GM21381 (cell line): ENCODE data around the gene CHRM5.
"Not testable (repeated sequence)": the region's sequence is repeated elsewhere in the genome, so short reads cannot be mapped to it uniquely, and the experiment has no call there.

ENCODE experiments used
- ATAC-seq: cut with Tn5 transposase; IDR thresholded peaks from one replicate; pipeline ENCODE4 v1.9.1; 2021; ENCODE audit warnings: mild to moderate bottlenecking, moderate library complexity; ENCODE audit not compliant: unreplicated experiment

The CHRM5 gene

DNA sequence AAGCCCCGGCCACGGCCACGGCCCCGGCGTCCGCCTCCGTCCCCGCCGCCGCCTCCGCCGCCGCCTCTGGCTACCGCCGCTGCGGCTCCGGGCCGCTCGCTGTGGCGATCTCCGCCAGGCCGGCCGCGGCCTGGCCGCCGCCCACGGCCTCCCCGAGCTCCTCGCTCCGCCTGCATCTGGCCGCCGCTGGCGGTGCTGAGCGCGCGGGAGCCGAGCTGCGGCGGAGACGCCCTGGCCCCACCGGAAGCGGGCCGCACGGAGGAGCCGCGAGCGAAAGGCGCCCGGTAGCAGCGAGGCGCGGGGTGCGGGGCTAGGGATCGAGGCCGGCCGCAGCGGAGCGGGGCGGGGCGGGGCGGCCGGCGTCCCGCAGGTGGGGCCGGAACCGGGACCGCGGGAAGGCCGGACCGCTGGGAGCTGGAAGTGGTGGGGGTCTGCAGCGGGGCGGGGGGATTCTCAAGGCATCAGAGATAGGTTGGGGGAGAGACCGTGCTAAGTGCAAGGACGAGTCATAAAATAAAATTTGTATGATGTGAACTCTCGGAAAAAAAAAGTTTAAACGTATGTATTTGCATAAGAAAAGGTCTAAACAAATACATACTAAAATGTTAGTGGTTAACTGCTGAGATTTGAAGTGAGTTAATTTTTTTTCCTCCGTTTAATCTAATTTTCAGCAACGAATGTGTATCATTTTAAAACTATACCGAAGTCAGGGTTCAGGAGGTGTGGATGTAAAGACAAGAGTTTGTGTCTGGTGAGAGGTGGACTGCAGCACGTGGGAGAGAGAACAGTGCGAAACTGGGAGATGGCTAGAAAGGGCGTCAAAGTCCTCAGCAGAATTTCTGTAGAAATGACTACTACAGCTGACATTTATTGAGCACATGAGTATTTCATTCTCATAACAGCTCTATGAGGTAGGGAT is 70.8 kb downstream of the CHRM5 start, which contains the start of gene AVEN:
Gene AVEN, minus strand, starts transcription at position 334 of the 919 bp plus-strand sequence. Its CDS starts 158 bp downstream, at position 176.
- peak; percentile 44 for ATAC-seq

DNA sequence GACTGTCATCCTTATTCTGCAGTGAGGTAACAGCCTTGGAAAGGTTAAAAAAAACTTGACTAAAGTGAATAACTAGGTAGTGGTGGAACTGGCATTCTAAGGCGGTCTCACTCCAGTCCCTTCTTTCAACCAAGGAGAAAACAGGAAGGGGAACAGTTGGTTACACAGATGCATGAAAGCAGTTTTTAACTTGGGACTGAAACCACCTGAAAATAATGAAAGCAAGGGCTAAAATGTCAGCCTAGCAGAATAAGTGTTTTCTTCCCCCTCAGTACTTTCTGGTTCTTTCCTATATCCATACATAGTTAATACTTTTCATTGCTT is 71.5 kb downstream of the CHRM5 start:
- ATAC-seq, result no peak

DNA sequence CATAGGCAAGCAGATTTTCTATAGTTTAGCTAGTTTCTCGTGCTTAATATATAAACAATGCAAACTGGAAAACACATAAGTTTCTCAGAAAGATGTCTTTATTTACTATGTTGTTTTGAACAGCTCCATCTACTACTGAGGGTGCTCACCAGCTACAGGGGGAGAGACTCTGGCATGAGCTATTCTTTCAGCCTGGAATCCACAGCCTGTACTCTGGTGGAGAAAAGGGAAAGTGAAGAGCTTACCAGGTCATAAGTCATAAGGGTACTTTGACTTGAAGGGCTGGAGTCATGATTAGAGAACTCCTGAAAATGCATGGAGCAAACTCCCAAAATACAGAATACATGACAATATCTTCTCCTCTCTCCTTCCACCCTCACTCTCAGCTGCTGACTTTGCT is 75.1 kb downstream of the CHRM5 start:
- ATAC-seq, result no peak

DNA sequence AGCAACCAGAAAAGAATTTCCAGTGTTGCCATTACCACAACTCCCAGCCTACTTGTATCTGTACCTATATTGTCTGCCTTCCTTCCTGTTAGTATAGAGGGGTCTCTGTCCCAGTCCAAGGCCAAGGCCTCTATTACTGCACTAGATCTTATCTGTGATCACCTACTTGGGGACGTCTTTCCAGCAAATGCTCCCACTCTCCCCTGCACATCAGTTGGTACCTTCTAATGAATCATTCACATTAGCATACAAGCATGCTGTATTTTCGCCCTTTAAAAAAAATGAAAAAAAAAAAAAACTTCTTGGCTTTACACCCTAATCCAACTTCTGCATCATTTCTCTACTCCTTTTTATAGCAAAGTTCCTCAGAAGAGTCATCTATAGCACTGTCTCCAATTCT is 75.5 kb downstream of the CHRM5 start:
- no peak for ATAC-seq

DNA sequence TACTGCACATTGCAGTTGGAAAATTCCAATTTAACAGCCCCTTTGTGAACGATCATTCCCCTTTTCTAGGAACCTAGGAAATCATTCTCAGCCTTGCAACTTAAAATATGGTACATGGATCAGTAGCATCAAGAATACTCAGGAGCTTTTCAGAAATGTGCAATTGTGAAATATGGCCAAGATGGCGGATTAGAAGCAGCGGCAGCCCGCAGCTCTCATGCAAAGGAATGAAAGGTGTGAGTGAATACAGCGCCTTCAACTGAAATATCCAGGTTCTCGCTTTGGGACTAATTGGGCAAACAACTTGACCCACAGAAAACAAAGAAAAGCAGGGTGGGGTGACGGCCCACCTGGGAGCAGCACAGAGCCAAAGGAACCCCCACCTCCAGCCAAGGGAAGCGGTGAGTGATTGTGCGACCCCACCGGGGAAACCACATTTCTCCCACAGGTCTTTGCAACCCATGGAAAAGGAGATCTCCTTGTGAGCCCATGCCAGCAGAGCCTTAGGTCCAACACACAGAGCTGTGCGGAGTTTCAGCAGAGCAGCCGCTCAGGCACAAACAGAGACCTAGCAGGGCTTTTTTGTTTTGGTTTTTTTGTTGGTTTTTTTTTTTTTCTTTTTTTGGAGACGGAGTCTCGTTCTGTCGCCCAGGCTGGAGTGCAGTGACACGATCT is 78.3 kb downstream of the CHRM5 start:
- no peak for ATAC-seq

DNA sequence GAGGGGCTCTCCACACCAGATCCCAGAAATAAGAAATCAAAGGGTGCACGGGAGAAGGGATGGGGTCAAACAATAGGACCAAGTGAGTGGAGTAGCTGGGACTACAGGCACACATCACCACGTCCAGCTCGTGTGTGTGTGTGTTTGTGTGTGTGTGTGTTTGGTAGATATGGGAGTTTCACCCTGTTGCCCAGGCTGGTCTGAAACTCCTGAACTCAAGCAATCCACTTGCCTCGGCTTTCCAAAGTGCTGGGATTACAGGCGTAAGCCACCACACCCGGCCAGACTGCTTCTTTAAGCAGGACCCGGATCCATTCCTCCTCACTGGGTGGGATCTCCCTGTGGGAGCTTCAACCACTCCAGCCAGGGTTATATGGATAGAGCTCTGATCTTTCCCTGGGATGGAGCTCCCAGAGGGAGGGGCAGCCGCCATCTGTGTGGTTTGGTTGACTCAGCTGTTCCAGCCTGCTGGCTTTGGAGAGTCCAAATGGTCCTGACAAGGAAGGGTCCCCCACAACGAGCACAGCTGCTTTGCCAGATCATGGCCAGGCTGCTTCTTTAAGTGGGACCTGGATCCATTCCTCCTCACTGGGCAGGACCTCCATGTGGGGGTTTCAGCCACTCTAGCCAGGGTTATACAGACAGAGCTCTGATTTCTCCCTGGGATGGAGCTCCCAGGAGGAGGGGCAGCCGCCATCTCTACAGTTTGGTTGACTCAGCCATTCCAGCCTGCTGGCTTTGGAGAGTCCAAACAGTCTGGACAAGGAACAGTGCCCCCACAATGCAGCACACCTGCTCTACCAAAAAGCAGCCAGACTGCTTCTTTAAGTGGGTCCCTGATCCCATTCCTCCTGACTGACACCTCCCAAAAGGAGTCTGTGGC is 79.8 kb downstream of the CHRM5 start:
- no peak for ATAC-seq

DNA sequence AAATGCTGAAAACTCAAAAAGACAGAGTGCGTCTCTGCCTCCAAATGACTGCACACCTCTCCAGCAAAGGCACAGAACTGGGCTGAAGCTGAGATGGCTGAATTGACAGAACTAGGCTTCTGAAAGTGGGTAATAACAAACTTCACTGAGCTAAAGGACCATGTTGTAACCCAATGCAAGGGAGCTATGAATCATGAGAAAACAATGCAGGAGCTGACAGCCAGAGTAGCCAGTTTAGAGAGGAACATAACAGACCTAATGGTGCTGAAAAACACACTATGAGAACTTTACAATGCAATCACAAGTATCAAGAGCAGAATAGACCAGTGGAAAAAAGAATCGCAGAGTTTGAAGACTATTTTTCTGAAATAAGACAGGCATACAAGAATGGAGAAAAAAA is 80.8 kb downstream of the CHRM5 start:
- no peak for ATAC-seq

DNA sequence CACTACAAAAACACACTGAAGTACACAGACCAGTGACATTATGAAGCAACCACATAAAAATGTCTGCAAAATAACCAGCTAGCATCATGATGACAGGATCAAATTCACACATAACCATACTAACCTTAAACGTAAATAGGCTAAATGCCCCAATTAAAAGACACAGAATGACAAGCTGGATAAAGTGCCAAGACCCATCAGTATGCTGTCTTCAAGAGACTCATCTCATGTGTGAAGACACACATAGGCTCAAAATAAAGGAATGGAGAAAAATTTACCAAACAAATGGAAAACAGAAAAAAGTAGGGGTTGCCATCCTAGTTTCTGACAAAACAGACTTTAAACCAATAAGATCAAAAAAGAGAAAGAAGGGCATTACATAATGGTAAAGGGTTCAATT is 82.1 kb downstream of the CHRM5 start:
- ATAC-seq, result not testable (repeated sequence)

DNA sequence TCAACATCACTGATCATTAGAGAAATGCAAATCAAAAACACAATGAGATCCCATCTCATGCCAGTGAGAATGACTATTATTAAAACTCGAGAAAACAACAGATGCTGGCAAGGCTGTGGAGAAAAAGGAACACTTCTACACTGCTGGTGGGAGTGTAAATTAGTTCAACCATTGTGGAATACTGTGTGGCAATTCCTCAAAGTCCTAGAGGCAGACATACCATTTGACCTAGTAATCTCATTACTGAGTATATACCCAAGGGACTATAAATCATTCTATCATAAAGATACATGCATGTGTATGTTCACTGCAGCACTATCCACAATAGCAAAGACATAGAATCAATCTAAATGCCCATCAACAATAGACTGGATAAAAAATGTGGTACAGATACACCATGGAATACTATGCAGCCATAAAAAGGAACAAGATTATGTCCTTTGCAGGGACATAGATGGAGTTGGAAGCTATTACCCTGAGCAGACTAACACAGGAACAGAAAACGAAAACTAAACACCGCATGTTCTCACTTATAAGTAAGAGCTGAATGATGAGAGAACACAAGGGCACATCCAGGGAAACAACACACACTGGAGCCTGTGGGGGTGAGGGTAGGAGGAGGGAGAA is 85.9 kb downstream of the CHRM5 start:
- ATAC-seq, result no peak

DNA sequence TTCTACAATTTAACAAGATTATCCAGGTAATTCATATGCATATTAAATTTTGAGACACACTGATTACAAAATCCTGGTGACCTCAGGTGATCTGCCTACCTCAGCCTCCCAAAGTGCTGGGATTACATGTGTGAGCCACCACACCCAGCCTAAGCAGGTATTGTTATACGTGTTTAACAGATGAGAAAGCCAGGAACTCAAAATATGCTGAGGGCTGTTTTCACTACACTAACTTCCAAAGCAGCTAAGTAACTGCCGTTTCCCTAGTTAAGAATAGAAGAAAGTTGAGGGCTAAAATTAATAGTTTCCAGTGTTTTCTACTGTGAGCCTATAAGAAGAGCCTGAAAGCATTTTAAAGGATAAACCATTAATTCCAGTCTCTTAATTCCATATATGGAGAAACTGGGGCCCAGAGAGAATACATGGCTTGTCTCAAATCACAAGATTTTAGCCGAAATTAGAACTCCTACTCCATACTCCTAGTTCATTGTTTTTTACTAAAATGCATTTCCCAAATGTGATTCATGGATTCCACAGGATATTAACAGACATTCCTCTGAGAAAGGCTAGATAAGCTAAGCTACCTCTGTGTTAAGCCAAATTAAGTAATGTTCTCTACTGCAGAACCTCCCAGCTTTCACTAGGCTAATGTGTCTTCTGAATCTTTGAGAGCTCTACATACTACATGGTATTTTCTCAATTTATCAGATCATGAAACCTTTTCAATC is 87.7 kb downstream of the CHRM5 start:
- ATAC-seq, result no peak

DNA sequence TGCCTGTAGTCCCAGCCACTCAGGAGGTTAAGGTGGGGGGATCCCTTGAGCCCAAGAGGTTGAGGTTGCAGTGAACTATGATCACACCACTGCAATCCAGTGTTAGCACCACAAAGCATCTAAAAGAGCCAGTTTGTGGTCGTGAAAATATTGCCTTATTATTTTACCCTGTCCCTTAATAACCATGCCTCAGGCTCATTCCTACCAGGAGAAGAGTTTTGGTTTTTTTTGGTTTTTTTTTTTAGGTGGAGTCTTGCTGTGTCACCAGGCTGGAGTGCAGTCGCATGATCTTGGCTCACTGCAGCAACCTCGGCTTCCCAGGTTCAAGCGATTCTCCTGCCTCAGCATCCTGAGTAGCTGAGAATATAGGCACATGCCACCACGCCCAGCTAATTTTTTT is 88.6 kb downstream of the CHRM5 start:
- ATAC-seq, result no peak

DNA sequence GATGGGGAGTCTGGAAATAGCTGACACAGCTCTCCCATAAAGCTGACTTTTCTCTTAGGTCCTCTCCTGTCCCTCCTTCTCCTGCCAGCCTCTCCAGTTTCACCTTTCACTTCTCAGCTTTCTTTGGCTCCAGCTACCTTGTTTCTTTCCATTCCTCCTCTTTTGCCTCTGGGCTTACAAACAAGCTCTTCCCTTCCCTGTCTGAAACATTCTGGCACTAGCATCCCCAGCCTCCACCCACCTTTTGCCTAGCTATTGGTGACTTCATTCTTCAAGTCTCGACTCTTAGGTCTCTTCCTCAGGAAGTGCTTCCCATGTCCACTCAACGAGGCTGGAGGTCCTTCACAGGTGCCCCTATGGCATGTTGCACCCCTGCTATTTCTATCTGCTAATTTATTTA is 91.2 kb downstream of the CHRM5 start:
- ATAC-seq, result no peak

DNA sequence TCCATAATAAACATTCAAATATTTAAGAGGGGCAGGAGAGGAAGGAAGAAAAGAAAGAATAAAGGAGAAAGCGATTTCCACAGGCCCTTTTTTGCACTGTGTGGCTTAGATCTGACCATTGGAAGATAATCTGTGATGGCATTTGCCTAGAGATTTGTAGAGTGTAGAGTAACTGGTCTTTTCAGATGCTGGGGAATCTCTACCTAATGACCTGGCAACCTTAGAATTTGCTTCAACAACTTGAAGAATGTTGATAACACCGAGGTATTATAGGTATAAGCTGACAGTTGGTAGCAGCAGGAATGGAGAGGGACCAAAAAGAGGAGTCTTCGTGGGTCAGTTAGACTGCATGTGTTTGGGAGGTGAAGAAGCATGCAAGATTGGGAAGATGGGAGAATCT is 91.6 kb downstream of the CHRM5 start:
- no peak for ATAC-seq

DNA sequence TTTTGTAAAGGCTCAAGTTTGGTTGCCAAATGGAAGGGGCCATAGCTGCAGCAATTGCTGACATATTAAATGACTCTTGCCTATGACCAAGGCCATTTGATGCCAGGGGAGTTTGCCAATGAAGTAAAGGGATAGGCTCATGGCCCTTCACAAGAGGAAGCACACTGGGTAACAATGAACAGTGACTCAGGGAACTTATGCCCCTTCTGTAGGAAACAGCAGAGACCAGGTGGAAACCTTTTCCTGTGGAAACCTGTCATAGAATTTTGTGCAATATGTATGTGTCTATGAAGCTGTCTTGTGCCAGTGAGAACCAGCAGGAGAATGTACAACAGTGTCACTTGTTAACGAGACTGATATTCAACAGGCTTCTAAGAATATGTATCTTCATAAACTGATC is 96.1 kb downstream of the CHRM5 start:
- ATAC-seq, result no peak

DNA sequence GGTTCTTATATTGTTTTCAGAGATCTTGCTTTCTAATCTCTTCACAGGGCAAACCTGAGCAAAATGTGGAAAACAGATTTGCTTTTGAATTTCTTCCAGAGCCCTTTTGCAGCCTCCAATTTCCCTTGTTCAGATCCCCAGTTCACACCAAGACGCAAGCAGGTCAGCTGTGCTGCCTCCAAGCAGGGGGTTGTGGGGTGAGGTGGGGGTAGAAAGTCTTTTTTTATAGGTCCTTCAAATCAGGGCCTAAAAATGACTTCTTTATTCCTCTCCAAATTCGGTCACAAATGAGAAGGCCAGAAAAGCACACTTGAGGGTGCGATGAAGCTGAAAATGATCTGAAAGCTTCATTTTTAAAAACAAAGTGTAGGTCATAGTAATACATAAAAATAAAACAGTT is 97.0 kb downstream of the CHRM5 start:
- ATAC-seq, result no peak

DNA sequence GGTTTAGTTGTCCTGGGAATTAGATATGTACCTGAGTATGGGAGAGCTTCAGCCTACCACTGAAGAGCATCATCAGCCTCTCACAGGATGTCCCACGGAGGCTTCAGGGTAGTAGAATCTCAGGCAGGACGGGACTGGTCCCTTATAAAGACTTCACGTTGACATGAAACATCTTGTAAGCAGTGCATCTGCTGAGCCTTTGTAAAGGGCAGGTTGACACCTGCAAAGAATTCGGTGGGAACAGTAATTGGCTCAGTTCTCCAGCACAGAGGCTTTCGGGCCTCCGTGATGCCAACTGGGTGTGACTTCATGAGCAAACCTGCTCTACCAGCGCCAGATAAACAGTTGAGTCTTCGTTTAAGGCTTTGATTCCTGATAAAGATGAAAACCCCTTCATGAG is 97.6 kb downstream of the CHRM5 start:
- no peak for ATAC-seq

DNA sequence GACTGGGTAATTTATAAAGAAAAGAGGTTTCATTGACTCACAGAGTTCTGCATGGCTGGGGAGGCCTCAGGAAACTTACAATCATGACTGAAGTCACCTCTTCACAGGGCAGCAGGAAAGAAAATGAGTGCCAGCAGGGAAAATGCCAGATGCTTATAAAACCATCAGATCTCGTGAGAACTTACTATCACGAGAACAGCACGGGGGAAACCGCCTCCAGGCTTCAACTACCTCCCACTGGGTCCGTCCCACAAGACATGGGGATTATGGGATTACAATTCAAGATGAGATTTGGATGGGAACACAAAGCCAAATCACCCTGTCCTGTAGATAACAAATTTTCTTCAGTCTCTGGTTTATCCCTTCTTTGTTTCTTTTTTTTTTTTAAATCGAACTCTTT is 101.7 kb downstream of the CHRM5 start:
- no peak for ATAC-seq

DNA sequence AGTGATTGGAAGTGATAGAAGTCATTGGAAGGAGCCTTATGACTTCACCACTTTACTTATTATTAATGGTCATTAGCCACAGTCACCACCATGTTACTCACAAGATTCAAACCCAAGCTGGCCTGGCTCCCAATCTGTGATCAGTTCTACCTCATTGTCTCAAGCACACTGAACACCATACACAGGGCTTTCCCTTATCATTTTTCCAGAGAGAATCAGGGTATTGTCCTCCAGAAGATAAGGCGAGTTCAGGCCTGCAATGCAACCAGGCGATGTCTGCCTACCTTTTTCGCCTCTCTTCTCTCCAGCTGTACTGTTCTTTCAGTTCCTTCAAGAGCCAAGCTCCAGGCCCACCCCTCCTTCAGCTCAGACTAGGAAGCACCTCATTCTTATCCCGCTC is 108.5 kb downstream of the CHRM5 start:
- no peak for ATAC-seq

DNA sequence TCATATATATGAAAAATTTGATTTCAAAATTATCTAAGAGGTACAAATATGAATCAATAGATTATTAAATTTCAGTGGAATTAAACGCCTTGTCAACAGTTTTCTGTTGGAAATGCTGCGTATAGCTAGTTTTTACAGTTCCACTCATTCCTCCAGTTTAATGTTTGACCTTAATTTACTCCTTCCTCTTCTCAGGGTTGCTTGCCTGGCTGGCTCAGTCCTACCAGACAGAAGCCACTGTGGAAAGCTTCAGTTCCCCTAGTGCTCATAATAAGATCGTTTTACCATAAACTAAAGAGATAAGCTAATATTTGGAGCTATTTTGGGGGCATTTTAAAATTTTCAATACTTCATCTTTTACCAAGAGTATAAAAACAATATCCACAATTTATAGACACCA is 110.6 kb downstream of the CHRM5 start:
- no peak for ATAC-seq

DNA sequence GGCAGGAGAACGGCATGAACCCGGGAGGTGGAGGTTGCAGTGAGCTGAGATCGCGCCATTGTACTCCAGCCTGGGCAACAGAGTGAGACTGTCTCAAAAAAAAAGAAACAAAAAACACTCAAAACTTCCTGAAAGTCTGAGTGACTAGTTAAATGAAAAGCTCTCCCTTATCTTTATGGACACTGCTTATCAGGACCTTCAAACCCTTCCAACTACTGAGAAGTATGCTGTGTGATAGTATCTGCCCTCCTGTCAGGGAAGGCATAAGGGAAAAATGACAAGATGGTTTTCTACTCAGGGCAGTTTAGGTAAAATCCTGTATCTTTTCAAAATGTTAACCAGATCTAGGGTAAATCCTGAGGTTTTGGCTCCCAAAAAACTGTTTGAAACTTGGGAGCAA is 111.6 kb downstream of the CHRM5 start:
- no peak for ATAC-seq
